HG02798 (cell line): Measurements from ENCODE around the gene RDH13.
"Not testable (repeated sequence)": the region's sequence is repeated elsewhere in the genome, so short reads cannot be mapped to it uniquely, and the experiment has no call there.

Source experiments
- ATAC-seq: cut with Tn5 transposase; IDR thresholded peaks from one replicate; pipeline ENCODE4 v1.9.1; 2021; ENCODE audit warnings: mild to moderate bottlenecking; ENCODE audit not compliant: unreplicated experiment, poor library complexity

Gene RDH13

GRCh38 chr19:55024111-55024510 is 38.8 kb downstream of the RDH13 start:
- ATAC-seq, result no peak

- not testable (repeated sequence) for ATAC-seq
Observed at GRCh38 chr19:55020351-55020750, 42.6 kb downstream of the RDH13 start.

- no peak for ATAC-seq
Observed at GRCh38 chr19:55018633-55019032, 44.3 kb downstream of the RDH13 start.

GRCh38 chr19:55018216-55018615 is 44.7 kb downstream of the RDH13 start:
- ATAC-seq, result no peak

GRCh38 chr19:55016017-55016416 is 46.9 kb downstream of the RDH13 start:
- no peak for ATAC-seq

GRCh38 chr19:55015126-55015525 is 47.8 kb downstream of the RDH13 start:
- ATAC-seq, result no peak

GRCh38 chr19:55014714-55015113 is 48.2 kb downstream of the RDH13 start:
- no peak for ATAC-seq

GRCh38 chr19:55013596-55013995 is 49.4 kb downstream of the RDH13 start:
- ATAC-seq, result no peak

GRCh38 chr19:55012306-55012705 is 50.6 kb downstream of the RDH13 start:
- ATAC-seq, result no peak

- not testable (repeated sequence) for ATAC-seq
Observed at GRCh38 chr19:55010561-55010960, 52.4 kb downstream of the RDH13 start.

- ATAC-seq, result not testable (repeated sequence)
Observed at GRCh38 chr19:55008781-55009180, 54.2 kb downstream of the RDH13 start.

GRCh38 chr19:55008189-55008588 is 54.8 kb downstream of the RDH13 start:
- ATAC-seq, result not testable (repeated sequence)

- not testable (repeated sequence) for ATAC-seq
Observed at GRCh38 chr19:55007537-55007936, 55.4 kb downstream of the RDH13 start.

- not testable (repeated sequence) for ATAC-seq
Observed at GRCh38 chr19:55006795-55007194, 56.2 kb downstream of the RDH13 start.

GRCh38 chr19:55005684-55006488 is 57.1 kb downstream of the RDH13 start:
- no peak for ATAC-seq

GRCh38 chr19:55000761-55001160 is 62.2 kb downstream of the RDH13 start:
- no peak for ATAC-seq

GRCh38 chr19:54998751-54999239 is 64.2 kb downstream of the RDH13 start:
- not testable (repeated sequence) for ATAC-seq

GRCh38 chr19:54995561-54995960 is 67.4 kb downstream of the RDH13 start:
- ATAC-seq, result no peak
